HL-60/S4 (cell line): ENCODE data around the gene MYCBP2.

Experiments
- in situ Hi-C: fragments of 300-500 bp; cut with MboI; formaldehyde crosslinking; loops from 2 replicates; pipeline ENCODE4 v1.14.3; 2022; ENCODE audit warnings: low sequenced_read_pairs

Gene MYCBP2

DNA sequence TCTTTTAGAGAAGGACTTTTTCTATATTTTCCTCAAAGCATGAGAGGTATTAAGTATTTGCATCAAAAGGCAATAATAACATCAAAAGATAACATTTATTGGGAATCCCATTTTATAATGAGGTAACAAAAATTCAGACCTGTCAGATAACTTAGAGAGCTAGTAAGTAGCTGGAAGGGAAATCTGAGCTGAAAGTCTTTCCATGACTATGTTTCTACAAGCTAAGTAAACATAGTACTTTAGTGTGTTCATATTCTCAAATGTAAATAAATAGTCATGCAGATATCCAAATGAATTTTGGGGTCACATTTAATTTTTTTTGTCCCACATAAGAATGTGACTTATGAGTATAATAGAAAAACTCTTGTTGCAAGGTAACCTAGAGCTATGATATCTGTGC, 212.6 kb downstream of the MYCBP2 start:
- in situ Hi-C loops: no loop called here

- in situ Hi-C loops: no loop called here
Measured at GRCh38 chr13:77113496-77113895, 213.4 kb downstream of the MYCBP2 start.

DNA sequence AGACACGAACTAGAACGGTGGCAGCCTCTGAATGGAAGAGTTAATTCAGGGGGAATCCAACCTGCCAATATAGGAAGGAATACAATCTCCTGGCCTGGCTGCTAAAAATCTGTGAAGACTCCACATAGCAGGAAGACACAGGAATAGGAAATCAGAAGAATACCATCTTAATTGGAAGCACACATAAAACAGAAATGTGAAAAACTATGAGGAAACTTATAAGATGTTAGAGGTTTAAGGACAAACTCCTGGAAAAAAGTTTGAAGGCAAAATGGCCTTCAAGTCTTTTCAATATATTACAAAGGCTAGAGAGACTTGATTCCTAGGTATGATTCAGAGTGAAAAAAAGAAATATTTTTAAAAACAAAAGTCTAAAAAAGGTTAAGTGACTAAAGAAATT, 221.8 kb downstream of the MYCBP2 start:
- in situ Hi-C loops: no loop called here

DNA sequence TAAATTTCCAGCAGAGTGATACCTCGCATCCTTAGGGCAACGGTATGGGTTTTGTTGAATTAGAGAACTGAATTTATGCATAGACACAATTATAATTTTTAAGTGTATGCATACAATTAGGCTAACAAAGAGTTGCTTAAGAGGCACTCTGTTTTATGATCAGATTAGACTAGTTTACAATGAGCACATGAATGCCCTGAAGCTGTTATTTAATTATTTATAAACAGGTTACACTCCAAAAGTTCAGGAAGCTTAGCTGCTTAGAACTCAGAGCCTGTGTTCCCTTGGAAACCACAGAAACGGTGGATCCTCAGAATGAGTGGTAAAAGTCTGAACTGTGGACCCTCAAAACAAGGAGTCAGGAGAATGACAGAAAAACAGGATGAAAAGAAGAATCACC, 227.5 kb downstream of the MYCBP2 start:
- in situ Hi-C loops: no loop called here

DNA sequence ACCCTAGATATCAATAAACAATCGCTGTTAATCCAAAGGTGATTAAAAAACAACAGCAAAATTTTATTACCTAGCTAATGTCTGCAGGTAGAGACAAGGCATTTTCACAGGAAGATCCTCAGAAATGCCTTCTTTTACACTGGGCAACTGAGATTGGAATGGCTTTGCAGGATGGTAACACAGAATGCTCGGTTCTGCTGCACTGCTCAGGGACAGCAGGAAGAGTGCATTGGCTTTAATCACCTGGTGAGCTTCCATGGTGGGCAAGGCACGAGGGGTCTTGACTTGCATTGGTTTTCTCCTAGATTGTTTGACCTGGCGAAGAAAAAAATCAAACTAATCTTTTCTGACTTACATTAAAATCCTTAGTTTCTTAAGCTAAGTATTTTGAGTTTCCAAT, 231.6 kb downstream of the MYCBP2 start:
- in situ Hi-C loops: no loop called here

- in situ Hi-C loops: no loop called here
Measured at GRCh38 chr13:77094773-77095172, 232.1 kb downstream of the MYCBP2 start.

GRCh38 chr13:77093735-77094134, 233.2 kb downstream of the MYCBP2 start:
- in situ Hi-C loops: no loop called here

DNA sequence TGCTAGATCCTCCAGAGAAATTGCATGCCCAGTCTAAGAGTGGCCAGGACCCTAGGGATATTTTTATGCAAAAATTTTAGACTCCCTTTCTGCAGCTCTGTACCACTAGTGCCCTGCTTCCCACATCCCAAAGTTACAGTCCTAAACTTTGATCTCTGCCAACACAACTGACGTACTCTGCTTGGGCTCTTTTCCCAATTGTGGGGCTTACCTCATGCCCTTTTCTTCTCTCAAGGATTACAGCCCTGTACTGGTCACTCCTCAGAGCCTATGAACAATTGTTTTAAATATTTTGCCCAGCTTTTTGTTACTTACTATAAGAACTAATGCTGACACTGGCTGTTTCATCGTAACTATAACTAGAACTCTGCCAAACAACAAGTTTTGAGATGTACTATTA, 242.1 kb downstream of the MYCBP2 start:
- in situ Hi-C loops: no loop called here

GRCh38 chr13:77079902-77080413, 246.9 kb downstream of the MYCBP2 start:
- in situ Hi-C loops: no loop called here

GRCh38 chr13:77067519-77067918, 259.4 kb downstream of the MYCBP2 start:
- in situ Hi-C loops: no loop called here

DNA sequence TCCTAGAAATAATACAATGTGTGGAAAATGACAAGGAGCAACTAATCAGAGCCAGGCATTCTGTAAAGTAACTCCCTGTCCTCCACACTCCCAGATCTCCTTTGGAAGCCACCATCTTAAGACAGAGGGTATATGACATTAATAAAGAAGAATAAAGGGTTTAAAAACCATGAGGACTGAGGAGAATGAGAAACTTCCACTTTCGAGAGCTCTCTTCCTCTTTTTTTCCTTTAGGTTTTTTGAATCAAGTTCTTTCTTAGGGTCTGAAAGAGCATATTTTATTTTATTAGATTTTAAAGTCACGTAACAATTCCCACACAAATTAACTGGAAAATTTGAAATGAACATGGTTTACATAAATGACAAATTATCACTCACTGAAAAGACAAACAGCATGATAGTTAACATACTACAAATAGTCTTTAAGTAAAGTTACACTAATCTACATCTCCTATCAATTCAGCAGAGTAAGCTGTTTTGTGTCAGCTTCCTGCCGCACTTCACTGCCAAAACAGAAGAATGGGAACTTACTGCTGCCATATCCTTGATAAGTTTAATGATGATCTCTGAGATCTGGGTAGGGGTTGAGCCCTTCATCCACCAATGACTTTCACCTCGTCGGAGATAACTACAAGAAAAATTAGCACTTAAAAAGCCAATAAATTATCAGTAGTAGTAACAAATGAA, 261.3 kb downstream of the MYCBP2 start:
- in situ Hi-C loops: no loop called here

DNA sequence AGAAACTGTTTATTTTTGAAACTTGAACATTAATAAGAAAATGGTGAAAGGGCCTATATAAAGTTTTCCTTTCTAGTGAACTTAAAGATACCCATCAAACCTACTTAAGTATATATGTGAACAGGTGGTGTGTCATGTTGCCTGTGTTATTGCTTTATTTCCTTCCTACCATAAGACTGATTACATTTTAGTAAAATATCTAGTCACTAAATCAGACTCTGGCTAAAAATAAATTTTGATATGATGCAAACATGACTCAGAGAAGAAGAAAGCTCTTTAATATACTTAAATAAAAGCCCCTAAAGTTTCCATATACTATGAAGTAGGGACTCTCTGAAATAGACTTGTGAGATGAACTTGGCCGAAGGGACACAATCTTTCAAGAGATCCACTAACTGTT, 264.8 kb downstream of the MYCBP2 start:
- in situ Hi-C loops: no loop called here

DNA sequence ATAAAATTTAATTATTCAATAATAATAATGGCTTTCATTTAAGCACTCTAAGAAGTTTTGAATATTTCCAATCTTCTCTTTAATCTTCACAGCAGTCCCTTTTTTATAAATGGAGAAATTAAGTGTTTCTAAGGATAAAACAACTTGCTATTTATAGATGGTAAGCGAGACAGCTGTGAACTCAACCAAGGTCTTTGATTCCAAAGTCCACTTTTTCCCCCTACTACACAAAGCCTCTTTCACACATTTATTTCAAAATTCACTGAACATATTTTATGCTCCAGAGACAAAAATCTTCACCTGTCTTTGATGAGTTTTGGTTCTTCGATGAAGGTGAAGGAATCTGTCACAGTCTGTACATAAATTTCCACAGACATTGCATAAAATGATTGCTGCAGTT, 265.5 kb downstream of the MYCBP2 start:
- in situ Hi-C loops: no loop called here

GRCh38 chr13:77056886-77057285, 270.0 kb downstream of the MYCBP2 start:
- in situ Hi-C loops: no loop called here

DNA sequence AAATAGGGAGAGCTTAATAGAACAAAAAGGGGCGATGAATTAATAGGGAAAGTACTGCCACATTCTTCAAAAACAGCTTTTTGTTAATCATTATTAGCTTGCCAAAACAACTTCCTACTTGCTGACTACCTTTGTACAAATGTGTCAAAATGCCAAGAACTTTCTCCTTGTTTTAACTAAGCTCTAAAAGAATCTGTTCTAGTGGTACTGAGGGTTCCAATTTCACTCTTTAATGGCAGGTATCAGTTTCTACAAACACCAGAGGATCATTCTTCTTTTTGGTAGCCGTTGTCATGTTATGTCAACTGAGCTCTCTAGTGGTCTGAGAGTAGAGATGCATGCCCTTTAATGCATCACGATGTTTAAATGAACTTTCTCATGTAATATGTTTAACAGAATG, 270.5 kb downstream of the MYCBP2 start:
- in situ Hi-C loops: no loop called here

- in situ Hi-C loops: no loop called here
Measured at GRCh38 chr13:77055158-77055557, 271.7 kb downstream of the MYCBP2 start.

DNA sequence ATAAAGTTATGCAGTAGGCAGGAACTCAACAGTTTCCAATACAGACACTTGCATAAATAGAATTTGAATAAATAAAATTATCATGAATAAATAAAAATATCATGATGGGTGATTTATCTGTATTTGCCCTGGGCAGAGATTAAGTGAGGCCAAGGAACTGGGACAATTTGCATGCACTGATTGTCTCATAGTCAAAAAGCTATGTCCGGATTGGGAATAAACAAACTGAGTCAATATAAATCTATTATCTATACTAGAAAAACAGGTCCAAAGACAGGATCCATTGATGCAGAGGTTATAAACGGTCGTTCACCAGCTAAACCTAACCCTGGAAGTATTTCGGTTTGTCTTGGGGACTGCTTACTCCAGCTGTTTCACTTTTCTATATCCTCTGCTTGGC, 273.7 kb downstream of the MYCBP2 start:
- in situ Hi-C loops: no loop called here

DNA sequence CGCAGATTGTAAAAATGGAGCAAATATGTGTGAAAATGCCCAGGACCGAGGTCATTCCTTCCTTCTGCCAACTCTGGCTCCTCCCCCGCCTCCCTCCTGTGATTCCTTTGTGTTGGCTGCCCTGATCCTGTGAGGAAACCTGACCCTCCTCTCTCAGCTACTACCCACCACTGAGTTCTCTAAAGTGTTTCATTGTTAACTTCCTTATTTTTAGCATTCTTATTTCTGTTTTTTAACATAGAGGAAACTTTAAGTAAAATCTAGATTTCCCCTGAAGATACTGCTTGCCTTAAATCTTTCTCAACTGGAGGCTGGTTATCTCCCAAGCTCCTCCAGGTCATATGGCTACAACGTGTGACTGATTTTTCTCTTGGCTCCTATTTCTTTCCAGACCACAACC, 278.2 kb downstream of the MYCBP2 start:
- in situ Hi-C loops: no loop called here

DNA sequence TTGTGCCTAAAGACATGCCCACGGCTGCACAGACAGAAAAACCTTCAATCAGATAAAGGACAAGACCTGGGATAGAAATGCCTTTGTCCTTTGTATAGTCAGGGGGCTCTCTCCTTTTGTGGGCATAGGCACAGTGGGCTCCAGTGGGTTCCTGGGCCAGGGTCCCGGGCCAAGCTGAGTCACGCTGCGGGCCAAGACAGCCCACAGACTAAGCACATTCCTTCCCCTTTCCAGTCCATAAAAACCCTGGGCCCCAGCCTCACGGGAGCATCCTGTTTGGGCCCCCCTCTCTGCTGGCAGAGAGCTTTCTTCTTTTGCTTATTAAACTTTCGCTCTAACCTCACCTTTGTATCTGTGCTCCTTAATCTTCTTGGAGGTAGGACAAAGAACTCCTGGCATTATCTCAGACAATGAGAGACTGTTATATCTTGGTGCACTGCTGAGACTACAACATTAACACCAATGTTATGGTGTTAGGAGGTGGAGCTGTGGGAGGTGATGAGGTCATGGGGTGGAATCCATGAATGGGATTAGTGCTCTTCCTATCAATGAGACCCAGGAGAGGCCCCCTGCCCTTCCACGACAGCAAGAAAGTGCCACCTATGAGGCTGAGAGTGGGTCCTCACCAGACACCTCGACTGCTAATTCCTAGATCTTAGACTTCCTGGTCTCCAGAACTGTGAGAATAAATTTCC, 279.1 kb downstream of the MYCBP2 start:
- in situ Hi-C loops: no loop called here

GRCh38 chr13:77042566-77043177, 284.2 kb downstream of the MYCBP2 start:
- in situ Hi-C loops: no loop called here

- in situ Hi-C loops: no loop called here
Measured at GRCh38 chr13:77040835-77041234, 286.1 kb downstream of the MYCBP2 start.

DNA sequence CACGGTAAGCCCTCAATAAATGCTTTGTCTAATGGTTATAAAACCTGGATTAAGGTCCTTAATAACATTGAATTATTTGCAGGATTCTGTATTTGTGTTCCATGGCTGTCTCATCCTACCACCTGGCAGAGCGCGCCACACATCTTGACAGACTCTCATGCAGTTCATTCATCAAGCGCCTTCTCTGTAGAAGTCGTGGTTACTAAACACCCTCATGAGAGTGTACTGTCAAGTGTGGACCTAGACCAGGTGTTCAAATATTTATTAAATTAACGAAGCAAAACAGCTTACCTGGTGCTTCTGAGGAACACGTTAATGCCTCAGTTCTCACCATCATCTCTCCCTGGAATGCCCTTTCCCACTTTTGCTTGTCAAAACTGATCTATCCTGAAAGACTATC, 286.8 kb downstream of the MYCBP2 start:
- in situ Hi-C loops: no loop called here
